ENCODE data around the gene KCNK16.

DNA sequence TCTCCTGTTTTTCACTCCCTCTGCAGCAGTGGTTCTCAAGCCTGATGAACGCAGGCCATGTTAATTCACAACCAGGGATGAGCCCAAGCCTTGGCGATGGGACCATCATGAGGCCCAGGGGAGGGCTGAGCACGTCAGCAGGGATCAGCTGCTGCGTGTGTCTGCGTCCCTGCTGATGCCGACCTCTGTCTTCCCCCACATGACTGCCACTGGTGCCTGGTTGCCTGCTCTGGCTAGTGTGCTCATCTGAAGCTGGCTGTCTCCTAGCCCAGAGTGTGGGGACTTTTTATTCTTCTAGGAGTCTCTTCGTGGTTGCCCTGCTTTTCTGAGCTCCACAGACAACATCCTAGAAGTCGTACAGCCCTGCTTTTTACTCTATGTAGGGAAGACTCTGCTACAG lies 40.8 kb upstream of the KCNK16 start:
- TF ChIP-seq, protein P1, sequence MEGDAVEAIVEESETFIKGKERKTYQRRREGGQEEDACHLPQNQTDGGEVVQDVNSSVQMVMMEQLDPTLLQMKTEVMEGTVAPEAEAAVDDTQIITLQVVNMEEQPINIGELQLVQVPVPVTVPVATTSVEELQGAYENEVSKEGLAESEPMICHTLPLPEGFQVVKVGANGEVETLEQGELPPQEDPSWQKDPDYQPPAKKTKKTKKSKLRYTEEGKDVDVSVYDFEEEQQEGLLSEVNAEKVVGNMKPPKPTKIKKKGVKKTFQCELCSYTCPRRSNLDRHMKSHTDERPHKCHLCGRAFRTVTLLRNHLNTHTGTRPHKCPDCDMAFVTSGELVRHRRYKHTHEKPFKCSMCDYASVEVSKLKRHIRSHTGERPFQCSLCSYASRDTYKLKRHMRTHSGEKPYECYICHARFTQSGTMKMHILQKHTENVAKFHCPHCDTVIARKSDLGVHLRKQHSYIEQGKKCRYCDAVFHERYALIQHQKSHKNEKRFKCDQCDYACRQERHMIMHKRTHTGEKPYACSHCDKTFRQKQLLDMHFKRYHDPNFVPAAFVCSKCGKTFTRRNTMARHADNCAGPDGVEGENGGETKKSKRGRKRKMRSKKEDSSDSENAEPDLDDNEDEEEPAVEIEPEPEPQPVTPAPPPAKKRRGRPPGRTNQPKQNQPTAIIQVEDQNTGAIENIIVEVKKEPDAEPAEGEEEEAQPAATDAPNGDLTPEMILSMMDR (conservative IDR thresholded peaks at IDR 0.05; ENCODE audit: low read length) = no peak
- TF ChIP-seq EZH2phosphoT487 (IDR thresholded peaks at IDR 0.05; ENCODE audit: borderline replicate concordance) = no peak

Data from Loucy (cell line).